AG04449 (cell line): ENCODE data around the gene LGR6.
A peak's percentile ranks its signal among the peaks of the same experiment; 100 is the strongest.

ENCODE experiments used
- CTCF ChIA-PET: fragments of 350-600 bp; formaldehyde crosslinking; extraction: SDS; loops from one replicate; lab custom pipeline; 2021; ENCODE audit warnings: antibody characterized with exemption; lab: Yijun Ruan, JAX
- POLR2A ChIA-PET: fragments of 400-600, 350-600 bp; formaldehyde crosslinking; extraction: SDS; loops from one replicate; lab custom pipeline; 2020; ENCODE audit warnings: antibody characterized with exemption, inconsistent platforms; lab: Yijun Ruan, JAX
- DNase-seq: peaks from one replicate; pipeline ENCODE4 v3.0.0-alpha.2; 2010; ENCODE audit warnings: low read depth, low spot score
- H3K4me3 ChIP-seq: 2 replicates; pipeline ENCODE4 v1.5.1; 2011; ENCODE audit warnings: low read depth, mild to moderate bottlenecking, control low read depth, low read length
- CTCF ChIP-seq: IDR thresholded peaks from one replicate; pipeline ENCODE4 v1.5.1; 2011; ENCODE audit warnings: mild to moderate bottlenecking, moderate library complexity, low read length, control low read depth, inconsistent platforms; ENCODE audit not compliant: insufficient read depth; ENCODE audit errors: missing control alignments

The LGR6 gene

GRCh38 chr1:202282596-202283283 is 89.1 kb downstream of the LGR6 start:
- CTCF ChIA-PET = interaction anchor here (0.8 to 3.0 kb wide), 7 partner anchors 8 to 93 kb away, joined by 3 to 18 read pairs (median 6); partner anchors contain the start of gene LGR6
- no peak for TF ChIP-seq CTCF
- no peak overlapping the region for H3K4me3 ChIP-seq
- POLR2A ChIA-PET = interaction anchor here (1.6 to 1.8 kb wide), 2 partner anchors 9 to 47 kb away, joined by 5 to 8 read pairs; no protein-coding TSS in a partner anchor
- DNase-seq = no peak

GRCh38 chr1:202283379-202283844 is 89.8 kb downstream of the LGR6 start:
- H3K4me3 ChIP-seq = no peak overlapping the region
- no peak for TF ChIP-seq CTCF
- ChIA-PET CTCF (interaction anchor here (0.8 to 3.0 kb wide), 5 partner anchors 8 to 94 kb away, joined by 3 to 13 read pairs (median 4); partner anchors contain the start of gene LGR6), POLR2A (interaction anchor here (1.6 to 1.8 kb wide), 2 partner anchors 8 to 48 kb away, joined by 5 to 8 read pairs; no protein-coding TSS in a partner anchor)
- DNase-seq = peak; percentile 40

GRCh38 chr1:202283991-202284390 is 90.4 kb downstream of the LGR6 start:
- ChIA-PET POLR2A (interaction anchor here (1.6 to 1.8 kb wide), 2 partner anchors 8 to 48 kb away, joined by 5 to 8 read pairs; no protein-coding TSS in a partner anchor), CTCF (interaction anchor here (1.1 to 3.0 kb wide), 7 partner anchors 10 to 436 kb away, joined by 3 to 13 read pairs (median 4); partner anchors contain the start of gene LGR6)
- no peak overlapping the region for H3K4me3 ChIP-seq
- DNase-seq = peak; percentile 38
- no peak for TF ChIP-seq CTCF

GRCh38 chr1:202285908-202286307 is 92.3 kb downstream of the LGR6 start:
- ChIA-PET POLR2A (interaction anchor here (0.5 kb wide), 1 partner anchor 403 kb away, joined by 3 read pairs; no protein-coding TSS in a partner anchor), CTCF (interaction anchor here (1.5 to 1.9 kb wide), 3 partner anchors 30 to 98 kb away, joined by 5 to 6 read pairs (median 6); partner anchors contain the start of gene LGR6)
- TF ChIP-seq CTCF = no peak
- no peak for DNase-seq
- H3K4me3 ChIP-seq = no peak overlapping the region

- ChIA-PET CTCF (interaction anchor here (1.2 to 1.9 kb wide), 4 partner anchors 15 to 99 kb away, joined by 4 to 6 read pairs (median 6); partner anchors contain the start of gene LGR6), POLR2A (interaction anchor here (0.5 kb wide), 1 partner anchor 403 kb away, joined by 3 read pairs; no protein-coding TSS in a partner anchor)
- DNase-seq = no peak
- TF ChIP-seq CTCF = no peak
- H3K4me3 ChIP-seq = no peak overlapping the region
Observed at GRCh38 chr1:202286622-202287097, 93.1 kb downstream of the LGR6 start.
